AG04449 (cell line): ENCODE data around the gene WNT7A.

Source experiments
- CTCF ChIA-PET: fragments of 350-600 bp; formaldehyde crosslinking; extraction: SDS; loops from one replicate; lab custom pipeline; 2021; ENCODE audit warnings: antibody characterized with exemption; lab: Yijun Ruan, JAX
- POLR2A ChIA-PET: fragments of 400-600, 350-600 bp; formaldehyde crosslinking; extraction: SDS; loops from one replicate; lab custom pipeline; 2020; ENCODE audit warnings: antibody characterized with exemption, inconsistent platforms; lab: Yijun Ruan, JAX
- DNase-seq: peaks from one replicate; pipeline ENCODE4 v3.0.0-alpha.2; 2010; ENCODE audit warnings: low read depth, low spot score
- H3K4me3 ChIP-seq: 2 replicates; pipeline ENCODE4 v1.5.1; 2011; ENCODE audit warnings: low read depth, mild to moderate bottlenecking, control low read depth, low read length
- CTCF ChIP-seq: IDR thresholded peaks from one replicate; pipeline ENCODE4 v1.5.1; 2011; ENCODE audit warnings: mild to moderate bottlenecking, moderate library complexity, low read length, control low read depth, inconsistent platforms; ENCODE audit not compliant: insufficient read depth; ENCODE audit errors: missing control alignments

The WNT7A gene

DNA sequence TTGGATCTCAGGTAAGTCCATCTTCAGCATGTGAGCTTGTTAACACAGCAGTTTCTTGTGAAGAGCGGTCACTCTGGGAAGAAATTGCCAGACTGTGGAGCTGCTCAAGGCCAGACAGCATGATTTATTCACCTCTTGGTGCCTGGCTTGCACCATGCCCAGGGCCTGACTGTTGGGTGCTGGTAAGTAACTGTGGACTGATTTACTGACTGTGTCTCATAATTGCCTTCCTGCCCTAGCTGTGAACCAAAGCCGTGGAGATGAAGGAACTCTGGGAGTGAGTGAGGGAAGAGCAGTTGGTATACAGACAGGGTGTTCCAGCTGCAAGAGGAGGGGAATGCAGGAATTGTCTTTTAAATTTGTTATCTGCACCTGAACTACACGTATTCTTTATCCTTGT is 18.5 kb upstream of the WNT7A start:
- ChIA-PET POLR2A (no interaction called here), CTCF (interaction anchor here (0.8 to 4.0 kb wide), 4 partner anchors 216 to 305 kb away, joined by 3 to 62 read pairs (median 18); partner anchors contain the start of genes LSM3 and XPC)

GRCh38 chr3:13896473-13897154 is 16.7 kb upstream of the WNT7A start:
- no peak for DNase-seq
- CTCF ChIA-PET: interaction anchor here (0.6 to 4.0 kb wide), 51 partner anchors 10 to 1025 kb away, joined by 3 to 62 read pairs (median 4); partner anchors contain the start of genes CCDC174, CHCHD4, LSM3 and TMEM43
- POLR2A ChIA-PET: interaction anchor here (0.9 kb wide), 1 partner anchor 282 kb away, joined by 3 read pairs; the partner anchor contains the start of genes LSM3 and XPC
- H3K4me3 ChIP-seq: peak overlapping the region; percentile 61; the same call in 1 of the 2 replicates
- TF ChIP-seq CTCF: peak; percentile 67

More for the DNA sequence above, 18.5 kb upstream of the WNT7A start:
- no peak for DNase-seq
- no peak for TF ChIP-seq CTCF
- no peak overlapping the region for H3K4me3 ChIP-seq

DNA sequence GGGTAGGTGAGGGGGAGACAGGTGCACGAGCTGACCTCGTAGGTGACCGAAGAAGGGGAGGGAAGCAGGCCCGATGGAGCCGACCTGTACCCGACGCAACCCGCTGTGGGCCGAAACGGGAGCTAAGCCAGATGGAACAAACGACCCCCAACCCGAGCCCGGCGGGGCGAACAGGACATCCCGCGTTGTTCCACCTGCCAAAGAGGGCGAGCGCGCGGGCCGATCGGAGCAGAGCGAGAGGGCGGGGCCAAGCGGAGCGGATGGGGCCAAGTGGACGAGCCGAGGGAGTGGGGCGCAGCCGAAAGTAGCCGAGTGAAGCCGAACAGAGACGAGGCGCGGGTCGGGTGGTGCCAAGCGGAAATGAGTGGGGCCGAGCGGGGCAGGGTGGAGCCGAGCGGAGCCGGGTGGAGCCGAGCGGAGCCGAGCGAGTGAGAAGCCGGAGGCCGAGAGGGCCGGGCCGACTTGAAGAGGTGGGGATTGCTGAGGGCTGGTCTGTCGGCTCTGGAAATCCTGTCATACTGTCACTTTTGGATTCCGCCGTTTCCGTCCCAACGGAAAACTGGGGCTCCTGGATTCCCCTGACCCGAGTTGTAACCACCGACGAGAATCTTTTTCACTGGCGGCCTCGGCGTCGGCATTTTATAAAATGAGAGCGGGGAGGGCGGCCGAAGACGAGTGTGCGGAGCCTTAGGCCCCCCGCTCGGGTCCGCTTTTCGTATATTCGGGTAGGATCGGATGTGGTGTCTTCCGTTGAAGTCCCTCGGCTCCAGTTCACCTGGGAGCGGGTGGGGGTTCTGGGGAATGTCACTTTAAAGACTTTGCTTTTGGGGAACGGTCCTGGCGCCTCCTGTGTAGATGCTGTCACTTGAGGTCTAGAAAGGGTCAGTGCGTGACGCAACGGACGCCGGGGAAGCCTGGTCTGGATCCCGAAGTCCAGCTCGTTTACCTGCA is 15.6 kb upstream of the WNT7A start:
- ChIA-PET CTCF (interaction anchor here (0.8 to 4.0 kb wide), 20 partner anchors 11 to 1026 kb away, joined by 3 to 62 read pairs (median 6); partner anchors contain the start of genes CCDC174, CHCHD4, LSM3 and TMEM43), POLR2A (no interaction called here)
- peak overlapping the region; percentile 61 for H3K4me3 ChIP-seq
- TF ChIP-seq CTCF: no peak
- DNase-seq: peak; percentile 17

GRCh38 chr3:13894807-13895154 is 14.9 kb upstream of the WNT7A start:
- CTCF ChIA-PET: interaction anchor here (1.2 to 3.1 kb wide), 2 partner anchors 10 to 308 kb away, joined by 6 to 10 read pairs; no protein-coding TSS in a partner anchor
- POLR2A ChIA-PET: no interaction called here
- no peak for TF ChIP-seq CTCF
- peak overlapping the region; percentile 61 for H3K4me3 ChIP-seq
- DNase-seq: no peak

- ChIA-PET POLR2A (no interaction called here), CTCF (interaction anchor here (1.2 to 3.1 kb wide), 2 partner anchors 9 to 309 kb away, joined by 6 to 10 read pairs; no protein-coding TSS in a partner anchor)
- H3K4me3 ChIP-seq: no peak overlapping the region
- TF ChIP-seq CTCF: no peak
- DNase-seq: no peak
Observed at GRCh38 chr3:13894096-13894806, 14.4 kb upstream of the WNT7A start.
